Caco-2 (cell line): ENCODE measurements around the gene TET3. TPM values are rescaled to one million over a fixed set of nuclear protein-coding genes. Genes with fewer than 3 reads are reported as not detected.

Source experiments
- BruUV-seq: library from RNA; stranded (reverse); fragments of 400-500 nt; replicated peaks from 2 replicates; lab custom pipeline; 2021; lab: Mats Ljungman, UMichigan
- CTCF ChIA-PET: fragments of 300-600 bp; sonication (Branson Sonifier 250); formaldehyde crosslinking; loops from one replicate; lab custom pipeline; 2022; ENCODE audit warnings: antibody characterized with exemption; lab: Charles Lee
- POLR2A ChIA-PET: fragments of 300-600 bp; sonication (Branson Sonifier 250); formaldehyde crosslinking; loops from one replicate; lab custom pipeline; 2022; ENCODE audit warnings: antibody characterized with exemption; lab: Charles Lee
- DNase-seq, 2 experiments: peaks; one replicate each; pipeline versions ENCODE4 v3.0.0 to v3.0.0-alpha.2; 2020 to 2022
- H3K27me3 ChIP-seq: replicated peaks from 2 replicates; pipeline ENCODE4 v1.6.0; 2011; ENCODE audit warnings: low read length; ENCODE audit not compliant: control insufficient read depth, insufficient read depth
- H3K36me3 ChIP-seq: 2 replicates; pipeline ENCODE4 v1.5.1; 2011; ENCODE audit warnings: low read length; ENCODE audit not compliant: control insufficient read depth, insufficient read depth
- H3K4me1 ChIP-seq: fragments of 250-450 bp; sonication (Bioruptor Pico); 2 replicates; pipeline ENCODE4 v1.5.1; 2020; ENCODE audit warnings: mild to moderate bottlenecking
- H3K4me3 ChIP-seq: 2 replicates; pipeline ENCODE4 v1.5.1; 2011; ENCODE audit warnings: low read depth, mild to moderate bottlenecking, control low read depth, low read length
- H3K9me3 ChIP-seq: fragments of 250-450 bp; sonication (Bioruptor Pico); 2 replicates; pipeline ENCODE4 v1.5.1; 2020; ENCODE audit warnings: mild to moderate bottlenecking, moderate library complexity
- H3K27ac Mint-ChIP-seq: one replicate; pipeline ENCODE4 v1.8.0; 2022; ENCODE audit warnings: mixed read lengths; ENCODE audit not compliant: unreplicated experiment
- H3K27me3 Mint-ChIP-seq: one replicate; pipeline ENCODE4 v1.8.0; 2022; ENCODE audit warnings: mixed read lengths; ENCODE audit not compliant: insufficient read depth, unreplicated experiment
- H3K36me3 Mint-ChIP-seq: one replicate; pipeline ENCODE4 v1.8.0; 2022; ENCODE audit warnings: mild to moderate bottlenecking, mixed read lengths; ENCODE audit not compliant: insufficient read depth, unreplicated experiment
- H3K4me1 Mint-ChIP-seq: one replicate; pipeline ENCODE4 v1.8.0; 2022; ENCODE audit warnings: low read depth, mixed read lengths; ENCODE audit not compliant: unreplicated experiment
- H3K4me3 Mint-ChIP-seq: one replicate; pipeline ENCODE4 v1.8.0; 2022; ENCODE audit warnings: mild to moderate bottlenecking, moderate library complexity, mixed read lengths; ENCODE audit not compliant: unreplicated experiment
- H3K9me3 Mint-ChIP-seq: one replicate; pipeline ENCODE4 v1.8.0; 2022; ENCODE audit warnings: mixed read lengths; ENCODE audit not compliant: unreplicated experiment
- CTCF ChIP-seq, 2 experiments: fragments of 200-600 bp in 1 of 2; IDR thresholded peaks; 1 replicate in 1 of 2; 2 replicates in 1 of 2; pipeline versions ENCODE4 v1.5.1 to v1.8.0; 2011 to 2022; ENCODE audit warnings: antibody characterized with exemption in 1 of 2, control low read depth in 1 of 2, inconsistent platforms in 1 of 2, low read depth in 1 of 2, low read length in 1 of 2, mild to moderate bottlenecking in 1 of 2, moderate library complexity in 1 of 2; ENCODE audit not compliant: insufficient read depth in 1 of 2, severe bottlenecking in 1 of 2, unreplicated experiment in 1 of 2
- intact Hi-C: fragments of 100-400 bp; cut with micrococcal nuclease; formaldehyde crosslinking; loops from one replicate; pipeline ENCODE4 v1.10.0; 2022; ENCODE audit not compliant: unreplicated experiment
- total RNA-seq: library from RNA; stranded (reverse); gene quantifications from 2 replicates; pipeline ENCODE4 v1.2.3, GENCODE V29; 2022

Gene TET3
- total RNA-seq, 1 experiment from 2014 or later: 27.5 TPM

- CTCF ChIA-PET: no interaction called here
- intact Hi-C loops: loop anchor here (1.0 kb wide), 1 partner anchor 18 kb away; no protein-coding TSS in a partner anchor
- Histone ChIP-seq H3K4me1 (no peaks in the 10 kb centered on the region; the same call in 1 of the 2 replicates), H3K27me3 (no peaks in the 10 kb centered on the region), H3K9me3 (no peaks in the 10 kb centered on the region), H3K4me3 (no peak overlapping the region), H3K36me3 (no peaks in the 10 kb centered on the region)
- H3K27ac Mint-ChIP-seq: no peak overlapping the region
- DNase-seq: no peak
- no peak overlapping the region for H3K4me3 Mint-ChIP-seq
- no TSS peak for BruUV-seq
- H3K36me3 Mint-ChIP-seq: peaks cover 8% of the 10 kb centered on the region
- POLR2A ChIA-PET: no interaction called here
- no peaks in the 10 kb centered on the region for H3K4me1 Mint-ChIP-seq
- H3K27me3 Mint-ChIP-seq: no peaks in the 10 kb centered on the region
- no peak for TF ChIP-seq CTCF (IDR thresholded peaks at IDR 0.05; ENCODE audit: insufficient read depth in 1 of 2, low read depth in 1 of 2, low read length in 1 of 2, severe bottlenecking in 1 of 2, unreplicated experiment in 1 of 2)
- H3K9me3 Mint-ChIP-seq: peaks cover 8% of the 10 kb centered on the region
These were observed 41.4 kb downstream of the TET3 start for GRCh38 chr2:74025971-74026612.

GRCh38 chr2:74026687-74027241 is 42.1 kb downstream of the TET3 start:
- no peaks in the 10 kb centered on the region for H3K9me3 ChIP-seq
- BruUV-seq: no TSS peak
- H3K27me3 Mint-ChIP-seq: no peaks in the 10 kb centered on the region
- peaks cover 8% of the 10 kb centered on the region for H3K9me3 Mint-ChIP-seq
- H3K4me3 ChIP-seq: no peak overlapping the region
- CTCF ChIA-PET: no interaction called here
- POLR2A ChIA-PET: interaction anchor here (0.7 kb wide), 1 partner anchor 8 kb away, joined by 6 read pairs; no protein-coding TSS in a partner anchor
- no peak overlapping the region for H3K4me3 Mint-ChIP-seq
- no peak for TF ChIP-seq CTCF (IDR thresholded peaks at IDR 0.05; ENCODE audit: insufficient read depth in 1 of 2, low read depth in 1 of 2, low read length in 1 of 2, severe bottlenecking in 1 of 2, unreplicated experiment in 1 of 2)
- H3K4me1 Mint-ChIP-seq: no peaks in the 10 kb centered on the region
- no peak for DNase-seq
- no peaks in the 10 kb centered on the region; the same call in 1 of the 2 replicates for H3K4me1 ChIP-seq
- no peaks in the 10 kb centered on the region for H3K27me3 ChIP-seq
- H3K27ac Mint-ChIP-seq: no peak overlapping the region
- H3K36me3 ChIP-seq: no peaks in the 10 kb centered on the region
- H3K36me3 Mint-ChIP-seq: peaks cover 8% of the 10 kb centered on the region
- intact Hi-C loops: no loop called here

- no peaks in the 10 kb centered on the region for H3K27me3 ChIP-seq
- H3K4me1 Mint-ChIP-seq: no peaks in the 10 kb centered on the region
- TF ChIP-seq CTCF (IDR thresholded peaks at IDR 0.05; ENCODE audit: insufficient read depth in 1 of 2, low read depth in 1 of 2, low read length in 1 of 2, severe bottlenecking in 1 of 2, unreplicated experiment in 1 of 2): no peak
- no peak overlapping the region for H3K4me3 ChIP-seq
- no peaks in the 10 kb centered on the region for H3K9me3 ChIP-seq
- CTCF ChIA-PET: no interaction called here
- POLR2A ChIA-PET: no interaction called here
- H3K4me1 ChIP-seq: no peaks in the 10 kb centered on the region; the same call in 1 of the 2 replicates
- H3K36me3 Mint-ChIP-seq: peaks cover 8% of the 10 kb centered on the region
- no peaks in the 10 kb centered on the region for H3K27me3 Mint-ChIP-seq
- BruUV-seq: no TSS peak
- DNase-seq: no peak
- no peaks in the 10 kb centered on the region for H3K36me3 ChIP-seq
- no peak overlapping the region for H3K4me3 Mint-ChIP-seq
- peaks cover 8% of the 10 kb centered on the region for H3K9me3 Mint-ChIP-seq
- intact Hi-C loops: no loop called here
- H3K27ac Mint-ChIP-seq: no peak overlapping the region
These were observed 42.8 kb downstream of the TET3 start for GRCh38 chr2:74027496-74027895.
